NCI-H1417 treated with DMSO at 0.1 percent for 48 hours (cell line): ENCODE measurements around the gene ITGB7.
"Not testable (repeated sequence)": the region's sequence is repeated elsewhere in the genome, so short reads cannot be mapped to it uniquely, and the experiment has no call there.

ENCODE experiments used
- DNase-seq: peaks from one replicate; lab custom pipeline; 2025; lab: John Stamatoyannopoulos, UW

The ITGB7 gene

DNA sequence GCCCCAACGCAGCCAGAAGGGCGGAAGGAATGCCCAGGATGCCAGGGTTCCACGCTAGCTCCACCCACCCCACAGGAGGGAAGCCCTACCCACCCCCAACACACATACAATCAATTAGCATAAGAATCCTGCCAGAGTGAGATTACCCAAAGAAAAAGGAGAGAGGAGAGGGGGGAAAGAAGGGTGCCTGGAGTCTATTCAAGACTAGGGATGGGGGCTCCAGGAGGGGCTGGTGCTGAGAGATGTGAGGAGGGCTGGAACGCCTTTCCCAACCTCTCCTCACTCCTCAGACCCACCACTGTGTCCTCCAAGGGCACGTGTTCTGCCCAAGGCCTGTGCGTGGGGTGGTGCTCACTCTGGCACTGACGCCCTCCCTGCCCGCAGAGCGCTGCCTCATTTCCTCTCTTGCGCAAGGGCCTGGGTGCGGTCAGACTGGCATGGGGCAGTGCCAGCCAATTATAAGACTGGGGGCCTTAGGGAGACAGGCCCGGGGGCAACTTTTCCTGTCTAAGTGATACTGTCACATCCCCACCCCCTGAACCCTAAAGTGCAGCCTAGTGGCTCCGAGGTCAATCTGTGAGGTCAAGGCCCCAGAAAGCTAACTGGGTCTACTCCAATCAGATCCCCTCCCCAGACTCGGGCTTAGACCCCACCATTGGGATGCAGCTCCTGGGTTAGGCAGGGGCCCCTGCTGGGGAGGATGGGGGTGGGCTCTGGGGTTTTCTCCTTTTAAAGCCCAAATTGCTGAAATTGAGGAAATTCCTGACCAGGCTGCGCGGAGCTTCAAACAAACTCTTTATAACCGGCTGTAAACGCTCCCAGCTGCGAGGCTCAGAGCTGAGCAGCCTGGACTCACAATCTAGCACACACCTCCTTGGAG lies 10.2 kb upstream of the ITGB7 start:
- DNase-seq, result no peak

GRCh38 chr12:53215497-53215896 lies 8.4 kb upstream of the ITGB7 start:
- DNase-seq, result no peak

DNA sequence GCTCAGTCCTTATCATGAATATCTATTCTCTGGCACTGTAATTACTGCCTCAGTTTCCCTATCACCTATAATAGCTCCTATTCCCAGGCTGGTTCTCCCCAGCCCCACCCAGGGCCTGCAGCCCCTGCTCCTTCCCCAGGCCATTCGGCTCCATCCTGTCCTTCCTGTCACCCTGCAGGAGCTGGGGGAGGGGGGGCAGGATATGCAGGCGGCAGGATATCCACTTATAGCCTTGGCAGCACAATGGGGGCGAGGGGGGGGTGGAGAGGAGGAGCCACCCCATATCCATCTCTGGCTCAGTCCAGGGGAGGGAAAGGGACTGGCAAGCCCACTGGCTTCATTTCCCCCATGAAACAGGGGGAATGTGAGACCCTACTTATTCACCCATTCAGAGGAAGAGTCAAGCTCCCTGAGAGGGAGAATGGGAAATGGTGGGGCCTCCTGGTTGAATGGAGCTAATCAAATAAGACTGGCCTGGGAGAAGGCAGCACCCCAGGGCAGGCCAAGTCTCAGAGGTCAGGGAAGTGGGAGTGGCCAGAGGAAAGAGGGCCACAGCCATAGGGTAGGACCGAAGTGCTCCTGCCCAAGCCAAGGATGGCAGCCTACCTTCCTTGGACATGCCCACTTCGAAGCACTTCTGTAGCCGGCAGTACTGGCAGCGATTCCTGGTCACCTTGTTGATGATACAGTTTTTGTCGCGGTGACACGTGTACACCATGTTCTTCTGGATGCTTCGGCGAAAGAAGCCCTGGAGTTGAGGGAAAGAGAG lies 7.8 kb upstream of the ITGB7 start:
- DNase-seq, result no peak

DNA sequence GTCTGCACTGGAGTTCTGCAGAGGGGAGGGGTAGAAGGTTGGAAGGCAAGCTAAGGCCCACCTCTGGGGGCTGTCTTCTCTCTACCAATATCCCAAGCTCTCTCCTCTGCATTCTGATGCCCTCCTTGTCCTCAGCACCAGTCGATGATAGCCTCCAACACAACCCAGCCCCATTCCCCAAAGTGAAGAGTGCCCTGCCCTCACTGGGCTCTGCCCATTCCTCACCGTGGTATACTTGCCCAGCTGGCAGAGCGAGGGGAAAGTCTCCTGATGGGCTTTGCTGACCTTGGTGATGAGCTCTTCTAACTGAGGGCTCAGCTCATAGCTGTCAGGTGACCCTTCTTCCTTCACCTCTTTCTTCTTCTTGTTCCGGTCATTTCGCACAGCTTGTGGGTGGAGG lies 7.2 kb upstream of the ITGB7 start:
- no peak for DNase-seq

DNA sequence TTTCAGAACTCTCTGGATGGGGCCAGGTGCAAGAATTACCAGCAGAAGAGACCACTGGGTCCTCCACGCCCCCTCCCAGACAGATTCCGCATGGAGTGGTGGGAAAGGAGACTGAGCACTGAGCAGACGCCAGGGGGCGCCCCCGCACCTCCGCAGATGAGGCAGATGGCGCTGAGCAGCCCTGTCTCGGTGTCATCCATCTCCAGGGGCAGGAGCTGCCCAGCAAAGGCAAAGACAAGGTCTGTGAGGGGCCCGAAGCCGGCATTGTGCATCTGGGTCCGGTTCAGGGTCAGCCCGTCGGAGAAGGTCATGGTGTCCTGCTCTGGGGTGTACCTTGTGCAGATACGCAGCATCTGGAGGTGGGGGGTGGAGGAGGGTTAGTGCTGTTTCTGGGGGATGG lies 6.3 kb upstream of the ITGB7 start:
- no peak for DNase-seq

DNA sequence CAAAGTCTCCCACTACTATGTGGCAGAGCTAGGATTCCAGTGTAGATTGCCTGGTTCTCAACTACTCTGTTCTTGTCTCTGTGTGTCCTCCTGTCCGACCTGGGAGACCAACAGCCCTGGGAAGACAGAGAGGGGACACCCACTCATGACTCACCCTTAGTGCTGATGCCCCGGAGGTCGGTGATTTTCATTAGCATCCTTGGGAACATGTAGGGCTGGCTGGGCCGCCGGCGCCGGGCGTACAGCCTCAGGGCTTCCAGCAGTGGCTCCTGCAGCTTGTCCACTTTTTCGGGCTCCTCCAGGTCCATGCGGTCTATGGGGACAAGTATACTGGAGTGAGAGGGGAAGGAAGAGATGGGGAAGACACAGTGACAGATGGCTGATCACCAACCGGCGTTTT lies 5.9 kb upstream of the ITGB7 start:
- DNase-seq, result no peak

DNA sequence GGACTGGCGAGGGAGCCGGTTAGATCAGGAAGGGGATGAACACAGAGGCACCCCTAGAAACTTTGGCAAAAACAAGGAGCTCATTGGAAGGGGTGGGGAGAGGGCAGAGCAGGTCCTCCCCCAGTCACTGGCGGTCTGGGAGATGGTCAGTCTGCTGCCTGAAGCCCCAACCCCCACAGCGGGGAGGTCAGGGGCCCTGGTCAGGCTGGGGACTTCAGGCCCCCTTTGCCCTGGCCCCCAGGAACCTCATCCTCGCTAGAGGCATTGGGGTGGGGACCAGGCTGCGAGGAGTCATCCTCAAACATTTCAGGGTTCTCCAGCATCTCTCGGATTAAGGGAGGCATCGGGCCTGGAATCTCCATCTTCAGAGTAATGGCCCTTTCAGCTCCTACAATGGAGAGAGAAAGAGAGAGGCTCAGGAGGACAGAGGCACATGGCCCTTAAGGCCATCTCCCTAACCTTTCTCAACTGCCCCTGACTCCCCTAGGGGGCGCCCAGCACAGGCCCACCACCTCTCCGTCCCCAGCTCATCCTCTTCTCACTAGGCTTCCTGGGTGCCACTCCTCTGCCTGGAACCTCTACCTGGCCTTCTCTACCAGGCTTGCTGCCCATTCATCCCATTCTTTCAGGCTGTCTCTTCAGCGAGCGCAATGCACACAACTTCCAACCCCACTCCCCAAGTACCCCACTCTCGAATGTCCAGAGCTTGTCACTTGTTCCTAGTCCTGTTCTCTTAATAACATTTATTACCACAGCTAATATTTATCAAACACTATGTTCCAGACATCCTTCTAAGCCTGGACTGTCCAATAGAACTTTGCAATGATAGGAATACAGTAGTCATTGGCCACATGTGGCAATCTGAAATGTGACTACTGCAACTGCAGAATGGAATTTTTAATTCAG lies 4.7 kb upstream of the ITGB7 start:
- no peak for DNase-seq

DNA sequence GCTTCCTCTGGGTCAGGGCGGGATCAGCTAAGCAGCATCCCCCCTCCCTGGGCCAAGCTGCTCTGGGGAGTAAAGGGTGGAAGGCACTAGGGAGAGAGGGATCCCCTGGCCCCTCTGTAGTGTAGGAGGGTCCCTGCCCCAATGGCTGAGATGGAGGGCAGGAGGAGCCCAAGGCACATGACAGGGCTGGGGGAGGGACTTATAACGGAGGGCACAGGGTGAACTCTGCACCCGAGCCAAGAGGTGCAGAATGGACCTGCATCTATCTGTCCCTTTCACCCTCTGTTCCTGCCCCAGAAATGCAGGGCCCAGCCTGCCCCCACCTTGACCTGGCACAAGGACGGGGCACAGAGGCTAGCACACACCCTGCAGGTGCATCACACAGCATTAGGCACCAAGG lies 3.8 kb upstream of the ITGB7 start:
- no peak for DNase-seq

GRCh38 chr12:53208877-53209463 lies 1.9 kb upstream of the ITGB7 start:
- DNase-seq, result no peak

DNA sequence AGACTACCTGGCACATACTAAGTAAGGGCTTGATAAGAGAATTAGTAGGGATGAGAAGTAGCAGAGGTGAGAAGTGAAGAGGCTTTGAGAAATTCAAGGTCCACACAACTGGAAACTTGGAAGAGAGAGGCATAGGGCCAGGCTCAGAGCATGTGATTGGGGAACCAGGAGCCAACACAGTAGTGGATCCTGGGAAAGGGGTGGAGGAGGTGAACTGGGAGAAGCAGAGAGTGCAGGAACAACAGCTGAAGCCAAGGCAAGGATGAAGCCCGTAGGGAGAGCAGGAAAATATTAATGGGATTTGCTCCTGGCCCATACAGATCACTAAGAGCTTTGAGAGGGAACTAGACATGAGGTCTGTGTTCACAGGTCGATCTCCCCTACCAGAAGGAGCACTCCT lies 1.4 kb upstream of the ITGB7 start:
- DNase-seq, result no peak

GRCh38 chr12:53205747-53206419 lies 1.2 kb downstream of the ITGB7 start:
- DNase-seq, result no peak

GRCh38 chr12:53204351-53204750 lies 2.7 kb downstream of the ITGB7 start:
- no peak for DNase-seq

DNA sequence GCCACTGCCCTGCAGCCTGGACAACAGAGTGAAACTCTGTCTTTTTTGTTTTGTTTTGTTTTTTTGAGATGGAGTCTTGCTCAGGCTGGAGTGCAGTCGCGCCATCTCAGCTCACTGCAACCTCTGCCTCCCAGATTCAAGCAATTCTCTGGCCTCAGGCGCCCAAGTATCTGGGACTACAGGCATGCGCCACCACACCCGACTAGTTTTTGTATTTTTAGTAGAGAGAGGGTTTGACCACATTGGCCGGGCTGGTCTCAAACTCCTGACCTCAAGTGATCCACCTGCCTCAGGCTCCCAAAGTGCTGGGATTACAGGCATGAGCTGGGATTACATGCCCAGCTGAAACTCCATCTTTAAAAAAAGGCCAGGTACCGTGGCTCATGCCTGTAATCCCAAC lies 4.7 kb downstream of the ITGB7 start:
- DNase-seq, result not testable (repeated sequence)

DNA sequence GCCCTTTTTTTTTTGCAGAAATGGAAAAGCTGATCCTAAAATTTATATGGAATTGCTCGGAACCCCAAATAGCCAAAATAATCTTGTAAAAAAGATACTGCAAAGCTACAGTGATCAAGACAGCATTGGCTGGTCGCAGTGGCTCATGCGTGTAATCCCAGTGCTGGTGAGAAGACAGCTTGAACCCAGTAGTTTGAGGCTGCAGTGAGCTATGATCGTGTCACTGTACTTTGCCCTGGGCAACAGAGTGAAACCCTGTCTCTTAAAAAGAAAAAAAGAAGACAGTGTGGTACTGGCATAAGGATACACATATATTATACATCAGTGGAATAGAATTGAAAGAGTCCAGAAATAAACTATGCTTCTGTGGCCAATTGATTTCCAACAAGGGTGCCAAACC lies 5.4 kb downstream of the ITGB7 start:
- DNase-seq, result no peak

- DNase-seq, result no peak
Observed at GRCh38 chr12:53201177-53201541, 5.9 kb downstream of the ITGB7 start.

- DNase-seq, result no peak
Observed at GRCh38 chr12:53200458-53201176, 6.4 kb downstream of the ITGB7 start.

DNA sequence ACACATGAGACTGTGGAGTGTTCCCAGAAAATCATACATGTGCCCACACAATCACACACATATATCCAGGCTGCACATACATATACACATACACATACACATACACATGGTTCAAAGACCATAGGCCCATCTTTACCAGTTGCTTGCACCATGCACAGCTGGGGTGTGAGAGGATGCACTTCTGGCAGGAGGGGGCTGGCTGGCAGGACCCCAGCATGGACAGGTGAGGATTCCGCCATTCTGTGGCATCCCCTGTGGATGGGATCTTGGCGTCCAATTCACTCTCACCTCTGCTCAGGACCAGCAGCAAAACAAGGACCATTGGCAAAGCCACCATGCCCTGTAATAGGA lies 7.0 kb downstream of the ITGB7 start:
- DNase-seq, result no peak

- no peak for DNase-seq
Observed at GRCh38 chr12:53199700-53200099, 7.4 kb downstream of the ITGB7 start.

DNA sequence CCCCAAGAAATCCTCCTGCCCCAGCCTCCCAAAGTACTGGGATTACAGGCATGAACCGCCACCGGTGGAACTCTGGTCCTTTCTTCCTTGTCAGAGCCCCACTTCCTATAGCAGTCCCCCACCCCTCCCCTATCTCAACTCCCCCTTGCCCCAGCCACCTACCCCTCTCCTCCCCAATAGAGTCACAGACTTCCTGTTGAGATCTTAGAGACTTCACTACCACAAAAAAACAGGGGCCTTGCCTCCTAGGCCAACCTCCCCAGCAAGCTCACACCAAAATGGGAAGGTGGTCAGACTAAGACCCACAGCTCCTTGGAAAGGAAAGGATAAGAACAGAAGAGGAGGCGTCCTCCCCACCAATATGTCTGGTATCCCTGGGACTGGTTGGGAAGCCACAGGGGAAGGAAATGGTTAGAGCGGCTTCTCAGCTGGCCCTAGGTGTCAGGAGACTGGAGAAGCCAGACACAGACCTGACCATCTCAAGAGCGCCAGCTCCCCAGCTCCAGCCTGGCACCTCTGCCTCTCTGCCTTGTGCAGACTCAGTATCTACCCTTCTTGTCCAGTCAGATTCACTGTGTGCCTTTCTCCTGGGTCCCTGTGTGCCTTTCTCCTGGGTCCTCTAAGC lies 8.5 kb downstream of the ITGB7 start:
- DNase-seq, result no peak

- no peak for DNase-seq
Observed at GRCh38 chr12:53197011-53197640, 9.9 kb downstream of the ITGB7 start.
